GM23338 (cell line): ENCODE measurements around the gene TUG1. TPM values are rescaled to one million over a fixed set of nuclear protein-coding genes. Genes with fewer than 3 reads are reported as not detected.

ENCODE experiments used
- ATAC-seq: fragments of 200-7000 bp; cut with Tn5 transposase; 3 replicates; pipeline ENCODE4 v1.9.1; 2020
- DNase-seq: peaks from one replicate; pipeline ENCODE4 v3.0.0-alpha.2; 2015; ENCODE audit warnings: low spot score
- H2AFZ ChIP-seq: fragments of 200-600 bp; sonication (generic); 2 replicates; pipeline ENCODE4 v1.8.0; 2016; ENCODE audit warnings: antibody characterized with exemption, mild to moderate bottlenecking, moderate library complexity
- H3F3A ChIP-seq: fragments of 200-600 bp; sonication (generic); replicated peaks from 2 replicates; pipeline ENCODE4 v1.8.0; 2017; ENCODE audit warnings: antibody characterized with exemption, mixed run types, low read depth
- H3K27ac ChIP-seq: fragments of 200-600 bp; sonication (generic); 2 replicates; pipeline ENCODE4 v1.6.1; 2016; ENCODE audit warnings: low read depth
- H3K27me3 ChIP-seq: fragments of 200-600 bp; sonication (generic); 2 replicates; pipeline ENCODE4 v1.8.0; 2016; ENCODE audit warnings: mild to moderate bottlenecking, mixed run types, moderate library complexity; ENCODE audit not compliant: insufficient read depth
- H3K36me3 ChIP-seq: fragments of 200-600 bp; sonication (generic); 2 replicates; pipeline ENCODE4 v1.8.0; 2016; ENCODE audit warnings: mild to moderate bottlenecking; ENCODE audit not compliant: insufficient read depth
- H3K4me1 ChIP-seq: fragments of 200-600 bp; sonication (generic); 2 replicates; pipeline ENCODE4 v1.8.0; 2016; ENCODE audit warnings: mild to moderate bottlenecking, moderate library complexity; ENCODE audit not compliant: insufficient read depth
- H3K4me2 ChIP-seq: fragments of 200-600 bp; sonication (generic); 2 replicates; pipeline ENCODE4 v1.7.1; 2017; ENCODE audit warnings: mixed run types
- H3K4me3 ChIP-seq: fragments of 200-600 bp; sonication (generic); 2 replicates; pipeline ENCODE4 v1.6.1; 2016; ENCODE audit warnings: mixed run types
- H3K79me2 ChIP-seq: fragments of 200-600 bp; sonication (generic); replicated peaks from 2 replicates; pipeline ENCODE4 v1.8.0; 2017; ENCODE audit warnings: mild to moderate bottlenecking; ENCODE audit not compliant: insufficient read depth
- H3K9me2 ChIP-seq: fragments of 200-600 bp; sonication (generic); 2 replicates; pipeline ENCODE4 v1.8.0; 2017; ENCODE audit not compliant: insufficient read depth
- H4K20me1 ChIP-seq: fragments of 200-600 bp; sonication (generic); replicated peaks from 2 replicates; pipeline ENCODE4 v1.8.0; 2017; ENCODE audit warnings: mild to moderate bottlenecking; ENCODE audit not compliant: insufficient read depth
- H3K27ac Mint-ChIP-seq: 2 replicates; pipeline ENCODE4 v1.8.0; 2020; ENCODE audit warnings: inconsistent platforms, mild to moderate bottlenecking, moderate library complexity, mixed read lengths
- H3K27me3 Mint-ChIP-seq: 3 replicates; pipeline ENCODE4 v1.8.0; 2022; ENCODE audit warnings: low read depth, mild to moderate bottlenecking, moderate library complexity, mixed read lengths, inconsistent platforms; ENCODE audit not compliant: insufficient read depth, poor library complexity
- H3K36me3 Mint-ChIP-seq: 3 replicates; pipeline ENCODE4 v1.8.0; 2021; ENCODE audit warnings: low read depth, mild to moderate bottlenecking, inconsistent platforms, moderate library complexity, mixed read lengths
- H3K4me1 Mint-ChIP-seq: 3 replicates; pipeline ENCODE4 v1.8.0; 2020; ENCODE audit warnings: mild to moderate bottlenecking, inconsistent platforms, mixed read lengths
- H3K4me3 Mint-ChIP-seq: 3 replicates; pipeline ENCODE4 v1.8.0; 2021; ENCODE audit warnings: moderate library complexity, mild to moderate bottlenecking, inconsistent platforms, mixed read lengths
- H3K9me3 Mint-ChIP-seq: 3 replicates; pipeline ENCODE4 v1.8.0; 2020; ENCODE audit warnings: moderate library complexity, mild to moderate bottlenecking, inconsistent platforms, mixed read lengths
- CREB1 ChIP-seq: fragments of 250-450 bp; sonication (Bioruptor Pico); IDR thresholded peaks from 2 replicates; pipeline ENCODE4 v1.5.0; 2020; ENCODE audit warnings: low read depth, mild to moderate bottlenecking, moderate library complexity
- CTCF ChIP-seq, 2 experiments: fragments of 200-600 bp in 1 of 2; sonication (generic) in 1 of 2; conservative IDR thresholded peaks; 2 replicates each; pipeline versions ENCODE4 v1.5.1 to v1.6.1; 2016 to 2017; ENCODE audit warnings: antibody characterized with exemption in 2 of 2, low read depth in 2 of 2, mild to moderate bottlenecking in 2 of 2, moderate library complexity in 1 of 2
- ETS1 ChIP-seq: IDR thresholded peaks from 2 replicates; pipeline ENCODE4 v1.6.1; 2016; ENCODE audit warnings: antibody characterized with exemption
- EZH2 ChIP-seq: fragments of 200-600 bp; sonication (generic); IDR thresholded peaks from one replicate; pipeline ENCODE4 v1.8.0; 2017; ENCODE audit warnings: antibody characterized with exemption, mild to moderate bottlenecking, low read depth; ENCODE audit not compliant: unreplicated experiment
- EZH2phosphoT487 ChIP-seq: fragments of 200-600 bp; sonication (generic); IDR thresholded peaks from one replicate; pipeline ENCODE4 v1.8.1; 2018; ENCODE audit warnings: antibody characterized with exemption; ENCODE audit not compliant: unreplicated experiment
- JUNB ChIP-seq: IDR thresholded peaks from one replicate; pipeline ENCODE4 v1.6.1; 2016; ENCODE audit warnings: antibody characterized with exemption; ENCODE audit not compliant: unreplicated experiment
- NANOG ChIP-seq: IDR thresholded peaks from 2 replicates; pipeline ENCODE4 v1.6.1; 2016; ENCODE audit warnings: antibody characterized with exemption, borderline replicate concordance
- POLR2AphosphoS5 ChIP-seq: IDR thresholded peaks from 2 replicates; pipeline ENCODE4 v1.6.1; 2016; ENCODE audit warnings: antibody characterized with exemption, low read depth
- REST ChIP-seq: IDR thresholded peaks from one replicate; pipeline ENCODE4 v1.6.1; 2018; ENCODE audit warnings: antibody characterized with exemption; ENCODE audit not compliant: unreplicated experiment
- ZNF114 ChIP-seq: fragments of 250-450 bp; sonication (Bioruptor Pico); IDR thresholded peaks from 2 replicates; pipeline ENCODE4 v1.5.0; 2020; ENCODE audit warnings: mild to moderate bottlenecking, moderate library complexity
- ZNF331 ChIP-seq: fragments of 250-450 bp; sonication (Bioruptor Pico); IDR thresholded peaks from 2 replicates; pipeline ENCODE4 v1.5.0; 2020; ENCODE audit warnings: low read depth, mild to moderate bottlenecking, moderate library complexity
- ZNF462 ChIP-seq: fragments of 250-450 bp; sonication (Bioruptor Pico); IDR thresholded peaks from 2 replicates; pipeline ENCODE4 v1.5.0; 2020; ENCODE audit warnings: mild to moderate bottlenecking, moderate library complexity
- polyA plus RNA-seq: library from polyadenylated mRNA; unstranded; fragments of >200 nt; fragmentation: Nextera tagmentation; extraction: Ambion mirVana; gene quantifications from 2 replicates; pipeline ENCODE4 v1.2.1, GENCODE V29; 2016
- total RNA-seq: library from RNA; depleted of rRNA; stranded (reverse); fragments of >200 nt; shearing (Covaris generic); gene quantifications from 2 replicates; pipeline ENCODE4 v1.2.3, GENCODE V29; 2014

TUG1 gene
- total and polyA plus RNA-seq, 2 experiments from 2014 or later = 58.3 to 125 TPM

- H3K4me3 Mint-ChIP-seq = no peak overlapping the region
- H3K27ac Mint-ChIP-seq = no peak overlapping the region
- ATAC-seq = no peak
- H3K4me1 Mint-ChIP-seq = no peaks in the 10 kb centered on the region
- H3F3A ChIP-seq = peaks cover 5% of the 10 kb centered on the region; the same call in 1 of the 2 replicates
- peaks cover 56% of the 10 kb centered on the region for H3K36me3 ChIP-seq
- H3K4me2 ChIP-seq = no peak overlapping the region
- H3K36me3 Mint-ChIP-seq = peaks cover 96% of the 10 kb centered on the region
- H3K9me2 ChIP-seq = no peaks in the 10 kb centered on the region
- TF ChIP-seq NANOG = no peak
- TF ChIP-seq ETS1 = no peak
- TF ChIP-seq EZH2phosphoT487 = no peak
- TF ChIP-seq ZNF114 = no peak
- TF ChIP-seq POLR2AphosphoS5 = no peak
- no peak for TF ChIP-seq ZNF462 (CRISPR knock-in tag)
- no peak for TF ChIP-seq REST
- TF ChIP-seq EZH2 = no peak
- no peak for TF ChIP-seq ZNF331 (CRISPR knock-in tag)
- TF ChIP-seq CTCF (conservative IDR thresholded peaks at IDR 0.05; ENCODE audit: low read depth in 2 of 2) = no peak
- TF ChIP-seq CREB1 (CRISPR knock-in tag) = no peak
- no peak for TF ChIP-seq JUNB
- peaks cover 8% of the 10 kb centered on the region for H3K27me3 Mint-ChIP-seq
- no peak overlapping the region for H3K4me3 ChIP-seq
- no peak overlapping the region for H2AFZ ChIP-seq
- DNase-seq = no peak
- no peaks in the 10 kb centered on the region for H3K79me2 ChIP-seq
- H4K20me1 ChIP-seq = peaks cover 5% of the 10 kb centered on the region
- H3K4me1 ChIP-seq = no peaks in the 10 kb centered on the region
- no peak overlapping the region for H3K27ac ChIP-seq
- H3K9me3 Mint-ChIP-seq = no peaks in the 10 kb centered on the region
- H3K27me3 ChIP-seq = no peaks in the 10 kb centered on the region
Measured at GRCh38 chr22:30928401-30928800, 40.7 kb upstream of the TUG1 start.
